ENCODE measurements around the gene SLC7A7. TPM values are rescaled to one million over a fixed set of nuclear protein-coding genes. Genes with fewer than 3 reads are reported as not detected.
A peak's percentile ranks its signal among the peaks of the same experiment; 100 is the strongest.

SLC7A7 gene
- total and polyA plus RNA-seq, 2 of the 13 experiments (the other 11 are each of a cell fraction or from before 2014, with no cell fraction given) = 0.13 to 0.63 TPM

- no peak for TF ChIP-seq ZNF639 (CRISPR knock-in tag; conservative IDR thresholded peaks at IDR 0.05)
- no peak for TF ChIP-seq ZNF337 (CRISPR knock-in tag; IDR thresholded peaks at IDR 0.05; ENCODE audit: borderline replicate concordance, low read depth)
- TF ChIP-seq SIN3B (IDR thresholded peaks at IDR 0.05; ENCODE audit: low read length) = no peak
- TF ChIP-seq TBX3 (IDR thresholded peaks at IDR 0.05; ENCODE audit: borderline replicate concordance) = no peak
- TF ChIP-seq PRDM10 (CRISPR knock-in tag; IDR thresholded peaks at IDR 0.05; ENCODE audit: low read depth) = no peak
- TF ChIP-seq ZC3H4 (CRISPR knock-in tag; IDR thresholded peaks at IDR 0.05; ENCODE audit: borderline replicate concordance) = peak; percentile 61; the same call in 1 of the 2 replicates
- TF ChIP-seq ZNF484 (CRISPR knock-in tag; IDR thresholded peaks at IDR 0.05; ENCODE audit: borderline replicate concordance, low read depth) = no peak
- no peak for TF ChIP-seq ZNF564 (CRISPR knock-in tag; IDR thresholded peaks at IDR 0.05)
- TF ChIP-seq YY1 (IDR thresholded peaks at IDR 0.05; ENCODE audit: insufficient read depth, insufficient replicate concordance, low read depth, low read length) = no peak
- no peak; the same call in 1 of the 2 replicates for TF ChIP-seq ZNF878 (CRISPR knock-in tag; IDR thresholded peaks at IDR 0.05)
- no peak for TF ChIP-seq JUND (CRISPR knock-in tag; IDR thresholded peaks at IDR 0.05)
- no peak for TF ChIP-seq ETV5 (CRISPR knock-in tag; IDR thresholded peaks at IDR 0.05; ENCODE audit: borderline replicate concordance)
- TF ChIP-seq ATF3 (CRISPR knock-in tag; IDR thresholded peaks at IDR 0.05) = no peak
- 0 out of 2 replicates have a peak, but pooled peaks have one; percentile 69 for TF ChIP-seq KIAA2018 (CRISPR knock-in tag; IDR thresholded peaks at IDR 0.05; ENCODE audit: borderline replicate concordance)
These were observed 4.1 kb upstream of the SLC7A7 start (continued) for GRCh38 chr14:22819151-22819988.

All from HepG2 (cell line).